ENCODE data around the gene MAML1.
A peak's percentile ranks its signal among the peaks of the same experiment; 100 is the strongest.

MAML1 gene

DNA sequence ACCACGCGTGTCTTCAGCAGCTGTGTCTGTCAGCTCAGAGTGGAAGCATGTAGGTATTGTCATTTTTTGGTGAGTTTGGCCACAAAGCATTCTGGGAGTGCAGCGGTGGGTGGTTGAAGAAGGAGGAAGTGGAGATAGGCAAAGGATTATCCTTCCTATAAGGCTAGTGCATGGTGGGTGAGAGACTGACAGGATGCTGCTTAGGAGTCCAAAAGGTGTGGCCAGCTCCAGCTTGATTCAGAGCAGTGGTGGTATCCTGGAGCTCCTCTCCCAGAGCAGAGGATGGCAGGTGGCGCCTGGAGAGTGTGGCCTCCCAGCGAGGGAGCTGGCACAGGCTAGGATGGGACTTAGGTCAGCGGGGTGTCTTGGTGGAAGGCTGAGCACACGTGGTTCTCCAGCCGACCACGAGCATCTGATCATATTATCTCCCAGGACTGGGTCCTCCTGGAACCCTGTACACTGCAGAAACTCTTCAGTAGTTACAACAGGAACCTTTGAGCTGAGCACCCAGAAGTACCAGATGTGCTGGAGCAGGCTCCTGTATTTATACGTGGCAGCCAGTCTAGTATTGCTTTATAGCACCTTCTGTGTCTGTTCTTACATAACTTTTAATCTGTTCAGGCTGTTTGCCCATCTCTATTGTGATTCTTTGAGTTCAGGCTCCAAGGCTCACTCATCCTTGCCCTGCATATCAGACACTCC, 29.6 kb downstream of the MAML1 start:
- TF ChIP-seq, protein P1, sequence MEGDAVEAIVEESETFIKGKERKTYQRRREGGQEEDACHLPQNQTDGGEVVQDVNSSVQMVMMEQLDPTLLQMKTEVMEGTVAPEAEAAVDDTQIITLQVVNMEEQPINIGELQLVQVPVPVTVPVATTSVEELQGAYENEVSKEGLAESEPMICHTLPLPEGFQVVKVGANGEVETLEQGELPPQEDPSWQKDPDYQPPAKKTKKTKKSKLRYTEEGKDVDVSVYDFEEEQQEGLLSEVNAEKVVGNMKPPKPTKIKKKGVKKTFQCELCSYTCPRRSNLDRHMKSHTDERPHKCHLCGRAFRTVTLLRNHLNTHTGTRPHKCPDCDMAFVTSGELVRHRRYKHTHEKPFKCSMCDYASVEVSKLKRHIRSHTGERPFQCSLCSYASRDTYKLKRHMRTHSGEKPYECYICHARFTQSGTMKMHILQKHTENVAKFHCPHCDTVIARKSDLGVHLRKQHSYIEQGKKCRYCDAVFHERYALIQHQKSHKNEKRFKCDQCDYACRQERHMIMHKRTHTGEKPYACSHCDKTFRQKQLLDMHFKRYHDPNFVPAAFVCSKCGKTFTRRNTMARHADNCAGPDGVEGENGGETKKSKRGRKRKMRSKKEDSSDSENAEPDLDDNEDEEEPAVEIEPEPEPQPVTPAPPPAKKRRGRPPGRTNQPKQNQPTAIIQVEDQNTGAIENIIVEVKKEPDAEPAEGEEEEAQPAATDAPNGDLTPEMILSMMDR (IDR thresholded peaks at IDR 0.05) = no peak

DNA sequence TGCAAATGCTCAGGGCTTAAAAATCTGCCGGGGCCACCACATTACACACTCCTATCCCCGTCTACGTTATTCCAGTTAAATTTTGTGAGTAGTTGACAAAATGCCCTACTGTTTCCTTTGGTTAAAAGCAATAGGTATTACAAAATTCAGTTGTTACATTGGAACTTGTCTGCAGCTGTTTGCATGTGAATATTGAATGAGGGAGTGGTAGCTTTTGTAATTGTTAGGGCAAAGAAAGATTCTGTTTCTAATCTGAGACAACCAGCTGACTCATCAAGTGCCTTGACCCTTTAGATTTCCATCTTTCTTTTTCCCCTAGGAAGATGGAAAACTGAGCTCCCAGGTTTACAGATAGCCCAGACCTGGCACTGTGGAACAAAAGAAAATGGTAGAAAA, 30.2 kb downstream of the MAML1 start:
- TF ChIP-seq, protein P1 (IDR thresholded peaks at IDR 0.05) = no peak

DNA sequence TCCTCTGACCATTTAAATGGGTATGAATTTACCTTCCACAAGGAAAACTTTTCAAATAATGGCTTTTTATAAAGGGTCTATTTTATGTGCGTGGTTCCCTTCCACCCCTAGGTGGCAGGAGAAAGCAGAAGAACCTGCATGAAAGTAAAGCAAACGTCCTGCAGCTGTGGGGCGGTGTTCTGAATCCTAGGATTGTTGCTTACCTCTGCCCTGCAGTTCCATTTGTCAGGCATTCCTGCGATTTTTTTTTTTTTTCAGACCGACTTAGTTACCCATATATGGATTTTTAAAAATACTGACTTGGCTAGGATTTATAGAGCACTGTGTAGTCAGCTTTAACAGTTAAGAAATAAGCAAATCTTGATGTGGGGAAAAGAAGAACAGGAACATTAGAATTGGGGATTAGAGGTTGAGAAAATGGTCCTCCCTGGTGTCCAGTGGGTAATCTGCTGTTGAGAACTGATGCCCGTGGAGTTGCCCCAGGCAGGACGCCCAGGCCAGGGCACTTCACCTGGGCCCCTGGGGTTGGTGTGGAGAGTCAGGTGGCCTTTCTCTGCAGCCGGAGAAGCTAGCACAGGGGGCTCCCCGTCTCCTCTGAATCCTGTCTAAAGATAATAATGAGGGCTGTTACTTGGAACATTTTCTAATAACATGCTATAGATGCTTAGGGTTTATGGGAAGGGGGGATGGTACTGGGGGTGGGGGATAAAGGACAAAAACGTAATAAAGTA, 30.8 kb downstream of the MAML1 start:
- TF ChIP-seq, protein P1 (IDR thresholded peaks at IDR 0.05) = peak; percentile 93

DNA sequence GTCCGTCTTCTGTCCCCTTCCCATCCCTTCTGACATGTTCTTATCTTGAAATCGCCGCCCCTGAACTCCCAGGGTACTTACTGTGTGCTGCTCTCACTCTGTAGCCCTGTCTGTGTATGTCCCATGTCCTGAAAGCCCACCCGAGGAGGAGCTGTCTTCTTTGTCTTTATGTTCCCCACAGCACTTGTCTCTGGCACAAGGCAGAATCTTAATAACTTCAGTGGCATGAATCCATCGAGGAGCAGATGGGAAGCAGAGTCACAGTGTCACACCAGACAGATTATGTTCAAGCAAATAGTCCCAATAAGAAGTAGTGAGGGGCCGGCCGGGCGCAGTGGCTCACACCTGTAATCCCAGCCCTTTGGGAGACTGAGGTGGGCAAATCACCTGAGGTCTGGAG, 31.4 kb downstream of the MAML1 start:
- TF ChIP-seq, protein P1 (IDR thresholded peaks at IDR 0.05) = no peak

DNA sequence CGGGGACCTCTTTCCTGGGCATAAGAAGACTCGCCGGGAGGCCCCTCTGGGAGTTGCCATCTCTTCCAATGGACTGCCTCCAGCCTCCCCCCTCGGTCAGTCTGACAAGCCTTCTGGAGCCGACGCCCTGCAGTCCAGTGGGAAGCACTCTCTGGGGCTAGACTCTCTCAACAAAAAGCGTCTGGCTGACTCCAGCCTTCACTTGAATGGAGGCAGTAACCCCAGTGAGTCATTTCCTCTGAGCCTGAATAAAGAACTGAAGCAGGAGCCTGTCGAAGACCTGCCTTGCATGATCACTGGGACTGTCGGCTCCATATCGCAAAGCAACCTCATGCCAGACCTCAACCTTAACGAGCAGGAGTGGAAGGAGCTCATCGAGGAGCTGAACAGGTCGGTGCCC, 32.8 kb downstream of the MAML1 start:
- TF ChIP-seq, protein P1 (IDR thresholded peaks at IDR 0.05) = no peak

DNA sequence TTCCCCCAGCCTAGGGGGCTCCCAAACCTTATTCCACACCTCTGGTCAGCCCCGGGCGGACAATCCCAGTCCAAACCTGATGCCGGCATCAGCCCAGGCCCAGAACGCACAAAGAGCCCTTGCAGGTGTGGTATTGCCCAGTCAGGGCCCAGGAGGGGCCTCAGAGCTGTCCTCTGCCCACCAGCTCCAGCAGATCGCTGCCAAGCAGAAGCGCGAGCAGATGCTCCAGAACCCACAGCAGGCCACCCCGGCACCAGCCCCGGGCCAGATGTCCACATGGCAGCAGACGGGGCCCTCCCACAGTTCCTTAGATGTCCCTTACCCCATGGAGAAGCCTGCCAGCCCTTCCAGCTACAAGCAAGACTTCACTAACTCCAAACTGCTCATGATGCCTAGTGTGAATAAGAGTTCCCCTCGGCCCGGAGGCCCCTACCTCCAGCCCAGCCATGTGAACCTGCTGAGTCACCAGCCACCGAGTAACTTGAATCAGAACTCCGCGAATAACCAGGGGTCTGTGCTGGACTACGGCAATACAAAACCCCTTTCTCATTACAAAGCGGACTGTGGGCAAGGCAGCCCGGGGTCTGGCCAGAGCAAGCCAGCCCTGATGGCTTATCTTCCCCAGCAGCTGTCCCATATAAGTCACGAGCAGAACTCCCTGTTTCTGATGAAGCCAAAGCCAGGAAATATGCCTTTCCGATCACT, 33.6 kb downstream of the MAML1 start:
- TF ChIP-seq, protein P1 (IDR thresholded peaks at IDR 0.05) = no peak

DNA sequence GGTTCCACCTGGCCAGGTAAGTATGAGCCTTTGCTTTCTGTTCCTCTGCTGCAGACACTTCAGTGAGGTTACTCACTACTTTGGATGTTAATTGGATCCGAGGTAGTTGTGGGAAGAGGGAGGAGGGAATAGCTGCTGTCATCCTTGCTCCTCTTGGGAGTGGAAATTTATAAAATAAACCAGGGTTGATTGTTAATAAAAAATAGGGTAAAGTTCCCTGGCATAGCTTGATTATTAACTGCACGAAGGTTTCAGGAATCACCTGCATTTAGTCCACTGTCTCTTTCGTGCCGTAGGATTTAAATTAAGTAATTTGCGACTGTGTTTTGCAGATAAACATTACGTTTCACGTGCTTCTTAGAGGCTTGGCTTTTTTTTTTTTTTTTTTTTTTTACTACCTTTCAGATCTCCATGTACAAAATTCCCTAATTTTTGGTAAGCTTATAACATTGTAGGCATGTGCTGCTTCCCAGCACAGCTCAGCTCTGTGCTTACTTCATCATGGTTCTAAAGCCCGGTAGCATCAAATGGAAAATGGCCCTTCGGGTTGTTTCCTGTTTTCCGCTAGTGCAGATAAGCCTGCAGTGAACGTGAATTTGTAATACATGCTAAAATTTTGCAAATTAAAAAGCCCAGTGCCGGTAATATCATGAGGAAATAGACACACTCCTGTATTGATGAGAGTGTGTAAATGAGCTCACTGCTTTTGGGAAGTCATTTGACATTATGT, 34.3 kb downstream of the MAML1 start:
- TF ChIP-seq, protein P1 (IDR thresholded peaks at IDR 0.05) = no peak
